ENCODE results near the gene MARCHF3.

DNA sequence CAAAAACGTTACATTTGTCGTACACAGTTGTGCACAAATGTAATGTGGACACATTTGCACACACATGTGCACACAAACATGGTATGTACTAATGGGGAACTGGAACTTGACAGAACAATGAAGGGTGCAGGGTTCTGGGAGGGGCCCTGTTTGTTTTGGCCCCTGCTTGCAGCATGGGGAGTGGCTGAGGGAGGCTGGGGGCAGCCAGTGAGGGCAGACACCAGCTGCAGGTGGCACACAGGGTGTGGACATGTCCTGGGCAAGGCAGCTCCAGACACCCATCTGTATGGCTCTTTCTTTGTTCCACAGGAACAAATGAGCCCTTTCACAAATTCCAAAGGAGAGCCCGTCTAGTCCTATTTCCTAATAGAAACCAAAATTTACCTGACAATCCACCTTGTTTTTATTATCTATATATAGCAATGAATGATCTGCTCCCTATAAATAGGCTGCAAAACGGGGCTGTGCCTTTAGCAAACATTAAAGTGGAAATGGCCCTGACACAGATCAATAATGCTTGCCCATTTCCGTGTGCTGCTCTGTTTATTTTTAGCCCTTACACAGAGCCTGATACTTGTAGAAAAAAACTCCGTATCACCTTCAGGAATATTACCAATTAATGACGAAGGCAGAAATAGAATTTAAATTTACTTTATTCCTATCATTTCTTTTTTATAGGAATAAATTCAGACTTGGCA lies 26.4 kb downstream of the MARCHF3 start:
- TF ChIP-seq FOXP2 (optimal IDR thresholded peaks at IDR 0.05; ENCODE audit: control extremely low read depth, extremely low read length, insufficient read depth), result no peak
- TF ChIP-seq EZH2 (IDR thresholded peaks at IDR 0.05), result no peak
- no peak for TF ChIP-seq POLR2AphosphoS5 (IDR thresholded peaks at IDR 0.05; ENCODE audit: borderline replicate concordance, low read depth, low read length)

Data from SK-N-MC (cell line).